Ammon's horn (tissue), 1 donor: ENCODE data around the gene NRXN2.

Experiments used
- DNase-seq: peaks from one replicate; pipeline ENCODE4 v3.0.0-alpha.2; 2016; ENCODE audit warnings: low spot score

NRXN2 gene

DNA sequence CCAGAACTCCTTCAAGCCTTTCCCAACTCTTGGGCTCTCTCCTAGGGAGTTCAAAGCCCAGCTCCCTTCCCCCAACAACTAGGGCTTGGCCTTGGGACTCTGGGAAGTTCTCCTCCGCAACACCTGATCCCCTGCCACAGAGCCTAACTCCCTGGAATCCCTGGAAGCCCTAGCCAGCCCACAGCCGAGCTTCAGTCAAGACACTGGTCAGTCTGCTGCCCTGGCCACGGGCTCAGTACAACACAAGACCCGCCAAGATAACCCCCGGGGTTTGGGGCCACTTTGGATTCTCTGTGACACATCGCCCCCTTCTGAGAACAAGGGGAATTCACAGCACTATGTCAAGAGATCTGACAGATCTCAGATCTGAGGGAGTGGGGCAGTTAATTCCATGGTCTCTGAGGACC lies 73.7 kb downstream of the NRXN2 start:
- DNase-seq, result no peak

GRCh38 chr11:64648551-64648950 lies 74.4 kb downstream of the NRXN2 start:
- DNase-seq, result no peak

- DNase-seq, result no peak
Measured at GRCh38 chr11:64647019-64647779, 75.8 kb downstream of the NRXN2 start.

GRCh38 chr11:64644647-64645275 lies 78.2 kb downstream of the NRXN2 start:
- no peak for DNase-seq

DNA sequence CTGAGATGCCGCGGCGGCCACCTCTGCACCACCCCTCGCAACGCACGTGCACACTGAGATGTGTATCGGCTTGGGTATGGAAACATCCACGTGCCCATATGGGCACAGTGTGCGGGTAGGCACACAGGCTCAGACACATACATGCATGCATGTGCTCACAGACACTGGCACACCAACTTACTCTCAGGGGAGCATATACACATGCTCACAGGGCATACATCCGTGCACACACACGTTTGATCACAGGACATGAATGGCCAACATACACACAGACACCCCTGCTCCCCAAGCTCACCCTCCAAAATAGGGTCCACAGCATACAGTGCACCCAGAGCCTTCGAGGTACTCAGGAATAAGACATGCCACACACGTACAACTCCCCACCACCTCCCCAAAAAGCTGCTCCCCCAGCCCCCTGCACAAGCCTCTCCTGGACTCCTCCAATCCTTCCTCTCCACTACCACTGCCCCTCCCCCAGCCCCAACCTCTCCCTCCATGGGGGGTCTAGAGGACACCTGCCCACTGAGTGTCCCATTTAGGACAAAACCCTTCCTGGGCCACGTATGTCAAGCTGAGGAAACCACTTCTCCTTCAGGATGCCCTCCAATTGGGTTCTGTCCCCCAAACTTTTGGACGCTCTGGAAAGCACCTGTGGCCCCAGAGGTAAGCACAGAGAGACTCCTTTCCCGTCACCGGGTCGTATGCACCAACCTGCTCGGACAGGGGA lies 78.9 kb downstream of the NRXN2 start:
- DNase-seq, result no peak

DNA sequence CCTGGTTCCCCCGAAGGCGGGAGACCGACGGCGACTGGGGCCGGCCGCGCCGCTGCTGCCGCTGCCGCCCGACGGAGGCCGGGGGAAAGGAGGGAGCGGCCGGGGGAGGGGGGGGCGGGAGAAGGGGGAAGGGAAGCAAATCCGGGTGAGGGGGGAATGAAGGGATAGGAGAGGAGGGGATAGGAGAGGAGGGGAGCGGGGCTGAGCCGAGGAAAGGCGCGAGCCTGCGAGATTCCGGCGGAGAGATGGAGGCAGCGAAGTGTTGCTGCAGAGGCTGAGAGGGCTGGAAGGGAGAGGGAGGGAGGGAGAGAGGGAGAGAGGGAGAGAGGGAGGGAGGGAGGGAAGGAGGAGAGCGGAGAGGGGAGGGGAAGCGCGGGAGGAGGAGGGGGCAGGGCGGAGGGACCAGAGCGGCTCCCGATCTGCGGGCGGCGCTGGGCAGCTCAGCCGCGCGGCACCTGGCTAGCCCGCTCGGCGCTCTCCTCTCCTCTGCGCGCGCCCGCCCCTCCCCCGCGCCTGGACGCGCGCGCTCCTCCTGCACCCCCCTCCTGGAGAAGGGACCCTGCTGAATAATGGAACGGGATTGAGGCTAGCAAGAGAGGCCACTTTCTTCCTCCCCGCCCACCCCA lies 79.6 kb downstream of the NRXN2 start:
- DNase-seq, result peak; percentile 75

GRCh38 chr11:64642871-64643255 lies 80.1 kb downstream of the NRXN2 start:
- no peak for DNase-seq

GRCh38 chr11:64642418-64642735 lies 80.6 kb downstream of the NRXN2 start:
- DNase-seq, result no peak

DNA sequence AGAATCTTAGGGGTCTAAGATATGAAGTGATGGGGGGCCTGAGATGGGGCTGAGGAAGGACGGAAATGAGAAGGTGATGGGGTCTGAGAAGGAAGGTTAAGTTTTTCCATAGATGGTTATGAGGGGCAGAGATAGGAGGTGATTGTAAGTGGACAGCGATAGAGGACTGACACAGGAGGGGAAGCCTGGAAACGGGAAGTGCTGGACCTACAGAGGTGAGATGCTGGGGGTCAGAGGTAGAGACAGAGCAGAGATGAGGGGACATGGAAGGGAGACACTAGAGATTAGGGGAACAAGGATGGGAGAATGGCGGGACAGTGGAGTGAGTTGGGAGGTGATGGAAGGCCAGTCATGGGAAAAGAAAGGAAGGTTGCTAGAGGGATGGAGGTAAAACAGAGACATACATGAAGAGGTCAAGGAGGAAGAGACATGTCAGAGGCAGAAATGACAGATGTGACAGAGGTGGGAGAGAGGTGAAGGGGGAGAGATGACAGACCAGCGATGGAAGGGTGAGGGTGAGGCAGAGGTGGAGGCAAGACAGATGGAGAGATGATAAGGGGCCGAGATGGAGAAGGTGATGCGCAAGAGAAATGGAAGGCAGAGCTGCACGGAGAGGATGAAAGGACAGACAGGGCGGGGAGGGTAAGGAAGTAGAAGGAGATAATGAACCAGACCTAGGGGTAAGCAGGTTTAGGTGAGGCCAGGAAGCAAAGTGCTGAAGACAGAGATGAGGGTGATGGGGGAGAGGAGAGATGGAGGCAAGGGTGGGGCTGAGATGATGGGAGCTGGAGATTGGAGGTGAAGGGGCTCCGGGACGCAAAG lies 81.2 kb downstream of the NRXN2 start:
- DNase-seq, result no peak

- DNase-seq, result no peak
Measured at GRCh38 chr11:64639885-64640284, 83.1 kb downstream of the NRXN2 start.

DNA sequence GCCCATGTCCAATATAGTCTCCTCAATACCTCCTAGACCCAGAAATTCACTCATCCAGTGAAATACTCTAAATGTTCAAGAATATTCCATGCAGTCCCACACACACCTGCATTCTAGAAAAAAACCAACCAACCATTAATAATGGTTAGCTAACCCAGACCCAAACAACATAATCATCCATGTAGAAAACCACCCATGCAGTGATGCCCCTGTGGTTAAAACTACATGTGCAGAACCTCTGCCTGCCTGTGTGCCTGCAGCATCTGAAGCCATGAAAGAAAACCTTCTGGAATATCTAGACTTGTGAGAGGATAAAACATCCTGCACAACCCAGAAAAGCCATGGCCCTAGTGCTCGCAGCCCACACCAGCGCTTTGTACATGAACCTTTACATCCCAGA lies 84.2 kb downstream of the NRXN2 start:
- no peak for DNase-seq

GRCh38 chr11:64638018-64638665 lies 84.9 kb downstream of the NRXN2 start:
- DNase-seq, result no peak

- DNase-seq, result no peak
Measured at GRCh38 chr11:64637334-64638017, 85.5 kb downstream of the NRXN2 start.

GRCh38 chr11:64633555-64634159 lies 89.3 kb downstream of the NRXN2 start:
- no peak for DNase-seq

GRCh38 chr11:64632654-64633053 lies 90.3 kb downstream of the NRXN2 start:
- no peak for DNase-seq

DNA sequence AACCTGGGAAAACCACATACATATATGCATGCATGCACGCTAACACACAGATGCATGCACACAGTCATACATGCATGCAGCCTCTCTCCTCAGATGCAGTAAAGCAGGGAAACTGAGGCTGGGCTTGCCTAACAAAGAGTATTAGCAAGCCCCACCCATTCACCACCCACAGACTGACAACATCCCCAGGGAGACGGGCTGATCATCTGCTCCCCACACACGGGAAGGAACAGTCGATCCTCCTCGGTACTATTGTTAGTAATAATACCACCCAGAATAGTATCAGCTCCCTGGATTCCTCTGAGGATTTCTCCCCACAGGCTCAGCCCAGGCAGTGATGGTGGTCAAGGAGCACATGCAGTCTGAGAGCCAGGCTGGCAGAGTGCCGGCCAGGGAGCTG lies 90.8 kb downstream of the NRXN2 start:
- DNase-seq, result no peak

GRCh38 chr11:64631675-64632074 lies 91.3 kb downstream of the NRXN2 start:
- DNase-seq, result no peak

DNA sequence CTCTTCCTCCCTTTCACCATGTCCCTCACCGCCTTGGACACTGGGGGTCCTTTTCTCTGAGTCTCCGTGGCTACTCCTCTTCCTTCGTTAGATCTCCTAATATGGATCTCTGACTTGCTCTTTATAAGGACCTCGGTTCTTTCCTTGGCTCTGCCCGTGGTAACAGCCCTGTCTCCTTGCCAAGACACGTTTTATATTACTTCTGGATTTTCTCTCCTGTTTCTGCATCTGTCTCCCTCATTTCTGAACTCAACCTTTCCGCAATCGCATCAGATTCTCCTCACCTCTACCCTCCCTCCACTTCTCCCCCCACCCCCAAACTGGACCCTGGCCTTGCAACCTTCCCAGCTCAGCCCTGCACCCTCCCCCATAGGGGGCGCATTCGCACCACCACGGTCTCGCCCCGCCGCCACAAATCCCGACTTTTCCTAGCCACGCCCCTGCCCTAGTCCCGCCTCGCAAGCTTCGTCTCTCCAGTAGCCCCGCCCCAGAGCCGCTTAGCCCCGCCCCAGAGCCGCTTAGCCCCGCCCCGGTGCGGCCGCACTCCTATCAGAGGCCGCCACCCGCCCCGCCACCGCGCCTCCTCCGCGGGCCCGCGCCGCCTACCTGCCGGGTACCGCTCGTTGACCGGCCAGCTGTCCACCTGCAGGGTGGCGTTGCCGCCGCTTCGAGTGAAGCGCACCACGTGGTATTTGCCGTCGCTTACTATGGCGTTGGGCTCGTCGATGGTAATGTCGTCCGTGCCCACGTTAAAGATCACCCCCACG lies 93.0 kb downstream of the NRXN2 start:
- DNase-seq, result no peak

- DNase-seq, result no peak
Measured at GRCh38 chr11:64629103-64629502, 93.9 kb downstream of the NRXN2 start.

- no peak for DNase-seq
Measured at GRCh38 chr11:64628596-64628995, 94.4 kb downstream of the NRXN2 start.
